ENCODE measurements around the gene TMOD2.

The TMOD2 gene

GRCh38 chr15:51736069-51736468 lies 15.3 kb upstream of the TMOD2 start:
- DNase-seq (ENCODE audit: low spot score): no peak

GRCh38 chr15:51736751-51737521 lies 14.5 kb upstream of the TMOD2 start:
- DNase-seq (ENCODE audit: low spot score): peak; percentile 25

- DNase-seq (ENCODE audit: low spot score): no peak
These were observed 13.7 kb upstream of the TMOD2 start, which contains the start of gene LYSMD2 for GRCh38 chr15:51737522-51738305. Gene LYSMD2 (minus strand): TSS chr15:51737655. CDS start chr15:51737622, 33 bp downstream.

GRCh38 chr15:51738553-51738952 lies 12.8 kb upstream of the TMOD2 start:
- DNase-seq (ENCODE audit: low spot score): no peak

GRCh38 chr15:51739061-51739712 lies 12.2 kb upstream of the TMOD2 start:
- no peak for DNase-seq (ENCODE audit: low spot score)

GRCh38 chr15:51749307-51749706 lies 2.1 kb upstream of the TMOD2 start:
- no peak for DNase-seq (ENCODE audit: low spot score)

- DNase-seq (ENCODE audit: low spot score): no peak
These were observed 1.2 kb upstream of the TMOD2 start for GRCh38 chr15:51750186-51750585.

GRCh38 chr15:51751697-51752683 lies 593 bp downstream of the TMOD2 start:
- DNase-seq (ENCODE audit: low spot score): no peak

- DNase-seq (ENCODE audit: low spot score): no peak
These were observed 1.5 kb downstream of the TMOD2 start for GRCh38 chr15:51752888-51753287.

- no peak for DNase-seq (ENCODE audit: low spot score)
These were observed 2.9 kb downstream of the TMOD2 start for GRCh38 chr15:51754267-51754666.

- DNase-seq (ENCODE audit: low spot score): no peak
These were observed 4.4 kb downstream of the TMOD2 start for GRCh38 chr15:51755790-51756189.

GRCh38 chr15:51756482-51756881 lies 5.1 kb downstream of the TMOD2 start:
- no peak for DNase-seq (ENCODE audit: low spot score)

- DNase-seq (ENCODE audit: low spot score): no peak
These were observed 6.1 kb downstream of the TMOD2 start for GRCh38 chr15:51757450-51757849.

GRCh38 chr15:51758645-51759044 lies 7.2 kb downstream of the TMOD2 start:
- DNase-seq (ENCODE audit: low spot score): no peak

- no peak for DNase-seq (ENCODE audit: low spot score)
These were observed 8.2 kb downstream of the TMOD2 start for GRCh38 chr15:51759557-51760070.

GRCh38 chr15:51760805-51761204 lies 9.4 kb downstream of the TMOD2 start:
- DNase-seq (ENCODE audit: low spot score): no peak

- DNase-seq (ENCODE audit: low spot score): no peak
These were observed 14.4 kb downstream of the TMOD2 start for GRCh38 chr15:51765751-51766150.

GRCh38 chr15:51766341-51766740 lies 14.9 kb downstream of the TMOD2 start:
- no peak for DNase-seq (ENCODE audit: low spot score)

GRCh38 chr15:51768018-51768417 lies 16.6 kb downstream of the TMOD2 start:
- no peak for DNase-seq (ENCODE audit: low spot score)

- no peak for DNase-seq (ENCODE audit: low spot score)
These were observed 19.5 kb downstream of the TMOD2 start for GRCh38 chr15:51770902-51771301.

- DNase-seq (ENCODE audit: low spot score): no peak
These were observed 20.4 kb downstream of the TMOD2 start for GRCh38 chr15:51771773-51772172.
